Parathyroid adenoma (tissue), 2 donors: Measurements from ENCODE around the gene OLR1.
A peak's percentile ranks its signal among the peaks of the same experiment; 100 is the strongest.

Source experiments
- H2AFZ ChIP-seq: fragments of 300-600 bp; sonication (generic); one replicate; pipeline ENCODE4 v1.7.0; 2017; ENCODE audit warnings: antibody characterized with exemption, mild to moderate bottlenecking
- H3K27ac ChIP-seq: fragments of 300-600 bp; sonication (generic); one replicate; pipeline ENCODE4 v1.7.0; 2017
- H3K27me3 ChIP-seq: fragments of 300-600 bp; sonication (generic); one replicate; pipeline ENCODE4 v1.7.0; 2017; ENCODE audit warnings: low read length; ENCODE audit not compliant: control insufficient read depth, insufficient read depth
- H3K36me3 ChIP-seq: fragments of 300-600 bp; sonication (generic); one replicate; pipeline ENCODE4 v1.7.0; 2017; ENCODE audit warnings: low read length; ENCODE audit not compliant: control insufficient read depth, insufficient read depth
- H3K4me1 ChIP-seq: fragments of 300-600 bp; sonication (generic); one replicate; pipeline ENCODE4 v1.7.0; 2017; ENCODE audit warnings: control low read depth
- H3K4me2 ChIP-seq: fragments of 300-600 bp; sonication (generic); one replicate; pipeline ENCODE4 v1.7.0; 2017; ENCODE audit warnings: low read length
- H3K4me3 ChIP-seq: fragments of 300-600 bp; sonication (generic); one replicate; pipeline ENCODE4 v1.7.0; 2017; ENCODE audit warnings: low read depth, low read length
- H3K79me2 ChIP-seq: fragments of 300-600 bp; sonication (generic); one replicate; pipeline ENCODE4 v1.7.0; 2017; ENCODE audit warnings: control low read depth
- H3K9ac ChIP-seq: fragments of 300-600 bp; sonication (generic); one replicate; pipeline ENCODE4 v1.7.0; 2017; ENCODE audit warnings: mild to moderate bottlenecking
- H3K9me3 ChIP-seq: fragments of 300-600 bp; sonication (generic); one replicate; pipeline ENCODE4 v1.7.0; 2017; ENCODE audit warnings: low read length; ENCODE audit not compliant: control insufficient read depth
- CTCF ChIP-seq: fragments of 300-600 bp; sonication (generic); IDR thresholded peaks from one replicate; pipeline ENCODE4 v1.7.0; 2017; ENCODE audit warnings: antibody characterized with exemption, mild to moderate bottlenecking
- donor health status: primary hyperparathyroidism.

OLR1 gene

GRCh38 chr12:10147714-10148403, 24.1 kb downstream of the OLR1 start:
- no peak for TF ChIP-seq CTCF

GRCh38 chr12:10142976-10143589, 28.8 kb downstream of the OLR1 start:
- Histone ChIP-seq H3K4me2 (no peak overlapping the region), H2AFZ (no peak overlapping the region), H3K4me3 (no peak overlapping the region), H3K27ac (no peak overlapping the region), H3K4me1 (no peaks in the 10 kb centered on the region), H3K9ac (no peak overlapping the region), H3K27me3 (no peaks in the 10 kb centered on the region), H3K79me2 (no peaks in the 10 kb centered on the region), H3K9me3 (no peaks in the 10 kb centered on the region), H3K36me3 (no peaks in the 10 kb centered on the region)
- no peak for TF ChIP-seq CTCF

More at GRCh38 chr12:10147714-10148403, 24.1 kb downstream of the OLR1 start:
- Histone ChIP-seq H3K4me3 (no peak overlapping the region), H3K27me3 (no peaks in the 10 kb centered on the region), H2AFZ (no peak overlapping the region), H3K27ac (no peak overlapping the region), H3K9ac (no peak overlapping the region), H3K79me2 (no peaks in the 10 kb centered on the region), H3K4me1 (no peaks in the 10 kb centered on the region), H3K9me3 (no peaks in the 10 kb centered on the region), H3K4me2 (no peak overlapping the region), H3K36me3 (no peaks in the 10 kb centered on the region)

GRCh38 chr12:10140001-10140400, 31.9 kb downstream of the OLR1 start:
- H3K27me3 ChIP-seq: no peaks in the 10 kb centered on the region
- no peaks in the 10 kb centered on the region for H3K79me2 ChIP-seq
- H3K27ac ChIP-seq: no peak overlapping the region
- H2AFZ ChIP-seq: no peak overlapping the region
- no peaks in the 10 kb centered on the region for H3K36me3 ChIP-seq
- no peaks in the 10 kb centered on the region for H3K9me3 ChIP-seq
- no peak overlapping the region for H3K4me3 ChIP-seq
- peak; percentile 28 for TF ChIP-seq CTCF
- no peak overlapping the region for H3K4me2 ChIP-seq
- H3K9ac ChIP-seq: no peak overlapping the region
- H3K4me1 ChIP-seq: no peaks in the 10 kb centered on the region

- no peaks in the 10 kb centered on the region for H3K79me2 ChIP-seq
- no peak overlapping the region for H3K4me2 ChIP-seq
- no peaks in the 10 kb centered on the region for H3K36me3 ChIP-seq
- no peaks in the 10 kb centered on the region for H3K4me1 ChIP-seq
- H3K9ac ChIP-seq: no peak overlapping the region
- H3K9me3 ChIP-seq: no peaks in the 10 kb centered on the region
- H3K27me3 ChIP-seq: no peaks in the 10 kb centered on the region
- no peak overlapping the region for H2AFZ ChIP-seq
- H3K27ac ChIP-seq: no peak overlapping the region
- H3K4me3 ChIP-seq: no peak overlapping the region
- TF ChIP-seq CTCF: no peak
Observed at GRCh38 chr12:10136637-10137205, 35.2 kb downstream of the OLR1 start.
